Loucy (cell line): ENCODE results near the gene ABHD14A.

Experiments used
- EZH2phosphoT487 ChIP-seq: fragments of 200-600 bp; IDR thresholded peaks from 2 replicates; pipeline ENCODE4 v1.6.1; 2018; ENCODE audit warnings: antibody characterized with exemption, mild to moderate bottlenecking, moderate library complexity, borderline replicate concordance
- TF ChIP-seq, protein P1 (sequence below): fragments of 200-600 bp; sonication (generic); conservative IDR thresholded peaks from 2 replicates; pipeline ENCODE4 v1.5.1; 2014; ENCODE audit warnings: mild to moderate bottlenecking, antibody characterized with exemption, low read length

DNA sequence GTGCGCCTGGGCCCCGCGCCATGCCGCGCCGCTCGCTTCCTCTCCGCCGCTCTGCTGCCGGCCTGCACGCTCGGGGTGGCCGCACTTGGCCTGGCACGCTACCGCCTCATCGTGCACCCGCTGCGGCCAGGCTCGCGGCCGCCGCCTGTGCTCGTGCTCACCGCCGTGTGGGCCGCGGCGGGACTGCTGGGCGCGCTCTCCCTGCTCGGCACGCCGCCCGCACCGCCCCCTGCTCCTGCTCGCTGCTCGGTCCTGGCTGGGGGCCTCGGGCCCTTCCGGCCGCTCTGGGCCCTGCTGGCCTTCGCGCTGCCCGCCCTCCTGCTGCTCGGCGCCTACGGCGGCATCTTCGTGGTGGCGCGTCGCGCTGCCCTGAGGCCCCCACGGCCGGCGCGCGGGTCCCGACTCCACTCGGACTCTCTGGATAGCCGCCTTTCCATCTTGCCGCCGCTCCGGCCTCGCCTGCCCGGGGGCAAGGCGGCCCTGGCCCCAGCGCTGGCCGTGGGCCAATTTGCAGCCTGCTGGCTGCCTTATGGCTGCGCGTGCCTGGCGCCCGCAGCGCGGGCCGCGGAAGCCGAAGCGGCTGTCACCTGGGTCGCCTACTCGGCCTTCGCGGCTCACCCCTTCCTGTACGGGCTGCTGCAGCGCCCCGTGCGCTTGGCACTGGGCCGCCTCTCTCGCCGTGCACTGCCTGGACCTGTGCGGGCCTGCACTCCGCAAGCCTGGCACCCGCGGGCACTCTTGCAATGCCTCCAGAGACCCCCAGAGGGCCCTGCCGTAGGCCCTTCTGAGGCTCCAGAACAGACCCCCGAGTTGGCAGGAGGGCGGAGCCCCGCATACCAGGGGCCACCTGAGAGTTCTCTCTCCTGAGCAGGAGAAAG, 18.7 kb upstream of the ABHD14A start:
- TF ChIP-seq, protein P1, sequence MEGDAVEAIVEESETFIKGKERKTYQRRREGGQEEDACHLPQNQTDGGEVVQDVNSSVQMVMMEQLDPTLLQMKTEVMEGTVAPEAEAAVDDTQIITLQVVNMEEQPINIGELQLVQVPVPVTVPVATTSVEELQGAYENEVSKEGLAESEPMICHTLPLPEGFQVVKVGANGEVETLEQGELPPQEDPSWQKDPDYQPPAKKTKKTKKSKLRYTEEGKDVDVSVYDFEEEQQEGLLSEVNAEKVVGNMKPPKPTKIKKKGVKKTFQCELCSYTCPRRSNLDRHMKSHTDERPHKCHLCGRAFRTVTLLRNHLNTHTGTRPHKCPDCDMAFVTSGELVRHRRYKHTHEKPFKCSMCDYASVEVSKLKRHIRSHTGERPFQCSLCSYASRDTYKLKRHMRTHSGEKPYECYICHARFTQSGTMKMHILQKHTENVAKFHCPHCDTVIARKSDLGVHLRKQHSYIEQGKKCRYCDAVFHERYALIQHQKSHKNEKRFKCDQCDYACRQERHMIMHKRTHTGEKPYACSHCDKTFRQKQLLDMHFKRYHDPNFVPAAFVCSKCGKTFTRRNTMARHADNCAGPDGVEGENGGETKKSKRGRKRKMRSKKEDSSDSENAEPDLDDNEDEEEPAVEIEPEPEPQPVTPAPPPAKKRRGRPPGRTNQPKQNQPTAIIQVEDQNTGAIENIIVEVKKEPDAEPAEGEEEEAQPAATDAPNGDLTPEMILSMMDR = no peak; the same call in 1 of the 2 replicates
- TF ChIP-seq EZH2phosphoT487 = no peak
